HCT116 (cell line): ENCODE data around the gene C1orf52. TPM values are rescaled to one million over a fixed set of nuclear protein-coding genes. Genes with fewer than 3 reads are reported as not detected.
"Not testable (repeated sequence)": the region's sequence is repeated elsewhere in the genome, so short reads cannot be mapped to it uniquely, and the experiment has no call there.

Source experiments
- ATAC-seq: fragments of 200-7000 bp; cut with Tn5 transposase; 2 replicates; pipeline ENCODE4 v1.9.1; 2020; ENCODE audit warnings: mild to moderate bottlenecking, moderate library complexity
- BruUV-seq: library from RNA; stranded (reverse); fragments of 400-500 nt; replicated peaks from 2 replicates; lab custom pipeline; 2021; lab: Mats Ljungman, UMichigan
- CTCF ChIA-PET: fragments of 300-600 bp; sonication (Branson Sonifier 250); formaldehyde crosslinking; loops from one replicate; lab custom pipeline; 2021; ENCODE audit warnings: antibody characterized with exemption; lab: Charles Lee
- POLR2A ChIA-PET: fragments of 300-600, 350-600 bp; sonication (Branson Sonifier 250); formaldehyde crosslinking; loops from one replicate; lab custom pipeline; 2021; ENCODE audit warnings: antibody characterized with exemption; lab: Charles Lee
- RAD21 ChIA-PET, 2 experiments: fragments of 300-600 bp; sonication (Branson Sonifier 250); formaldehyde crosslinking; loops; one replicate each; lab custom pipeline; 2023; ENCODE audit warnings: low total read pairs in 2 of 2; ENCODE audit not compliant: uncharacterized antibody in 2 of 2, unreplicated experiment in 2 of 2, low non-redundant PET in 1 of 2; lab: Charles Lee
- DNase-seq: peaks from one replicate; pipeline ENCODE4 v3.0.0-alpha.2; 2010; ENCODE audit warnings: low read depth, low spot score
- H2AFZ ChIP-seq: fragments of 200-600 bp; shearing (Covaris generic), sonication (generic); 2 replicates; pipeline ENCODE4 v1.6.1; 2017; ENCODE audit warnings: low read depth, mixed run types, mixed read lengths, antibody characterized with exemption, low read length; ENCODE audit not compliant: poor library complexity, severe bottlenecking
- H3K27ac ChIP-seq: 2 replicates; pipeline ENCODE4 v1.5.1; 2012; ENCODE audit warnings: low read depth, low read length
- H3K27me3 ChIP-seq: fragments of 200-600 bp; sonication (generic); 2 replicates; pipeline ENCODE4 v1.6.1; 2016; ENCODE audit warnings: mixed run types, low read length, mixed read lengths; ENCODE audit not compliant: insufficient read depth
- H3K36me3 ChIP-seq, 2 experiments: fragments of 200-500 bp in 1 of 2; fragments of 200-600 bp in 1 of 2; sonication (Bioruptor generic) in 1 of 2; sonication (generic) in 1 of 2; 2 replicates each; pipeline versions ENCODE4 v1.5.1 to v1.6.1; 2014 to 2016; ENCODE audit warnings: low read length in 2 of 2, inconsistent platforms in 1 of 2, mixed read lengths in 1 of 2, mixed run types in 1 of 2; ENCODE audit not compliant: insufficient read depth in 2 of 2, control insufficient read depth in 1 of 2
- H3K4me1 ChIP-seq, 2 experiments: fragments of 200-600 bp in 1 of 2; sonication (generic) in 1 of 2; 2 replicates each; pipeline versions ENCODE4 v1.5.1 to v1.6.1; 2012 to 2017; ENCODE audit warnings: low read length in 2 of 2, inconsistent platforms in 1 of 2, mild to moderate bottlenecking in 1 of 2, mixed read lengths in 1 of 2, mixed run types in 1 of 2, moderate library complexity in 1 of 2; ENCODE audit not compliant: insufficient read depth in 2 of 2, control insufficient read depth in 1 of 2
- H3K4me2 ChIP-seq: fragments of 200-600 bp; sonication (generic); 2 replicates; pipeline ENCODE4 v1.6.1; 2017; ENCODE audit warnings: mixed run types, low read length, mixed read lengths
- H3K4me3 ChIP-seq, 2 experiments: fragments of 200-600 bp in 1 of 2; sonication (generic) in 1 of 2; replicated peaks in 1 of 2; 2 replicates each; pipeline ENCODE4 v1.5.1; 2011 to 2016; ENCODE audit warnings: low read length in 2 of 2, control low read depth in 1 of 2, low read depth in 1 of 2, mild to moderate bottlenecking in 1 of 2, mixed read lengths in 1 of 2, mixed run types in 1 of 2
- H3K79me2 ChIP-seq: fragments of 200-600 bp; sonication (generic); 2 replicates; pipeline ENCODE4 v1.6.1; 2017; ENCODE audit warnings: mild to moderate bottlenecking, mixed run types, low read length, moderate library complexity, mixed read lengths; ENCODE audit not compliant: insufficient read depth
- H3K9ac ChIP-seq: fragments of 200-600 bp; sonication (generic); 2 replicates; pipeline ENCODE4 v1.6.1; 2016; ENCODE audit warnings: low read length, mixed read lengths
- H3K9me2 ChIP-seq: fragments of 200-600 bp; sonication (generic), shearing (Covaris generic); 2 replicates; pipeline ENCODE4 v1.6.1; 2017; ENCODE audit warnings: mixed run types, mild to moderate bottlenecking, moderate library complexity; ENCODE audit not compliant: insufficient read depth
- H3K9me3 ChIP-seq, 2 experiments: fragments of 200-500 bp in 1 of 2; fragments of 200-600 bp in 1 of 2; sonication (Bioruptor generic) in 1 of 2; sonication (generic) in 1 of 2; 2 replicates each; pipeline ENCODE4 v1.6.1; 2014 to 2017; ENCODE audit warnings: low read length in 2 of 2, mixed read lengths in 2 of 2, inconsistent platforms in 1 of 2, low read depth in 1 of 2, mild to moderate bottlenecking in 1 of 2, mixed run types in 1 of 2, moderate library complexity in 1 of 2; ENCODE audit not compliant: control insufficient read depth in 1 of 2, insufficient read depth in 1 of 2
- H4K20me1 ChIP-seq: fragments of 200-600 bp; sonication (generic), shearing (Covaris generic); 2 replicates; pipeline ENCODE4 v1.6.1; 2017; ENCODE audit warnings: mixed run types, mild to moderate bottlenecking, moderate library complexity; ENCODE audit not compliant: insufficient read depth
- ATF3 ChIP-seq: IDR thresholded peaks from 2 replicates; pipeline ENCODE4 v1.6.1; 2012
- EZH2 ChIP-seq: fragments of 200-600 bp; sonication (generic); IDR thresholded peaks from 2 replicates; pipeline ENCODE4 v1.6.1; 2017; ENCODE audit warnings: antibody characterized with exemption, mixed run types
- FOSL1 ChIP-seq: IDR thresholded peaks from 2 replicates; pipeline ENCODE4 v1.6.1; 2012; ENCODE audit warnings: low read depth
- POLR2AphosphoS5 ChIP-seq: IDR thresholded peaks from 2 replicates; pipeline ENCODE4 v1.6.1; 2011; ENCODE audit warnings: mild to moderate bottlenecking, low read depth, low read length, moderate library complexity
- SIN3A ChIP-seq: IDR thresholded peaks from 2 replicates; pipeline ENCODE4 v1.6.1; 2012; ENCODE audit warnings: low read depth
- SRF ChIP-seq: IDR thresholded peaks from 2 replicates; pipeline ENCODE4 v1.6.1; 2012; ENCODE audit warnings: low read depth
- TCF7L2 ChIP-seq: IDR thresholded peaks from 2 replicates; pipeline ENCODE4 v1.7.0; 2011; ENCODE audit warnings: borderline replicate concordance, inconsistent platforms; ENCODE audit not compliant: insufficient read depth, insufficient read length; ENCODE audit errors: extremely low read depth
- YY1 ChIP-seq: IDR thresholded peaks from 2 replicates; pipeline ENCODE4 v1.6.1; 2011; ENCODE audit warnings: low read length, low read depth, moderate library complexity, mild to moderate bottlenecking; ENCODE audit not compliant: insufficient replicate concordance; ENCODE audit errors: extremely low read depth
- ZNF274 ChIP-seq: fragments of 200-500 bp; sonication (Bioruptor generic); IDR thresholded peaks from 2 replicates; pipeline ENCODE4 v1.6.1; 2014; ENCODE audit warnings: mild to moderate bottlenecking, low read depth, low read length, inconsistent platforms
- intact Hi-C: fragments of 100-400 bp; cut with micrococcal nuclease; formaldehyde crosslinking; loops from 2 replicates; pipeline ENCODE4 v1.10.0; 2022
- total RNA-seq: library from RNA; stranded (reverse); gene quantifications from one replicate; pipeline ENCODE4 v1.2.1, GENCODE V29; 2021; ENCODE audit not compliant: unreplicated experiment

C1orf52 gene
- total RNA-seq, 1 experiment from 2014 or later: 23.3 TPM

DNA sequence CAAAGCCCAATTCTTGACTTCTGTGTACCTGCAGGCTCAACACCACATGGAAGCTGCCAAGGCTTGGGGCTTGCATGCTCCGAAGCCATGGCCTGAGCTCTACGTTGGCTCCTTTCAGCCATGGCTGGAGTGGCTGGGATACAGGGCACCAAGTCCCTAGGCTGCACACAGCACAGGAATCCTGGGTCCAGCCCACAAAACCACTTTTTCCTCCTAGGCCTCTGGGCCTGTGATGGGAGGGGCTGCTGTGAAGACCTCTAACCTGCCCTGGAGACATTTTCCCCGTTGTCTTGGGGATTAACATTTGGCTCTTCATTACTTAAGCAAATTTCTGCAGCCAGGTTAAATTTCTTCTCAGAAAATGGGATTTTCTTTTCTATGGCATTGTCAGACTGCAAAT is 10.4 kb downstream of the C1orf52 start:
- H2AFZ ChIP-seq, H3K27ac ChIP-seq, H3K4me2 ChIP-seq, DNase-seq, H3K9me3 ChIP-seq, H3K9me2 ChIP-seq, H3K27me3 ChIP-seq, intact Hi-C loops, H3K4me1 ChIP-seq, POLR2A ChIA-PET, H3K9ac ChIP-seq, ATAC-seq, H4K20me1 ChIP-seq, H3K4me3 ChIP-seq, BruUV-seq: not testable (repeated sequence)
- H3K36me3 ChIP-seq: peaks cover 10 to 12% of the 10 kb centered on the region in 2 experiments
- ChIA-PET CTCF (interaction anchor here (1.4 to 3.1 kb wide), 4 partner anchors 10 to 304 kb away, joined by 4 to 12 read pairs (median 8); partner anchors contain the start of gene C1orf52), RAD21 (interaction anchor here in 1 of 2 experiments (0.6 kb wide), 1 partner anchor 23 kb away, joined by 3 read pairs; no protein-coding TSS in a partner anchor)
- peaks cover 17% of the 10 kb centered on the region for H3K79me2 ChIP-seq

DNA sequence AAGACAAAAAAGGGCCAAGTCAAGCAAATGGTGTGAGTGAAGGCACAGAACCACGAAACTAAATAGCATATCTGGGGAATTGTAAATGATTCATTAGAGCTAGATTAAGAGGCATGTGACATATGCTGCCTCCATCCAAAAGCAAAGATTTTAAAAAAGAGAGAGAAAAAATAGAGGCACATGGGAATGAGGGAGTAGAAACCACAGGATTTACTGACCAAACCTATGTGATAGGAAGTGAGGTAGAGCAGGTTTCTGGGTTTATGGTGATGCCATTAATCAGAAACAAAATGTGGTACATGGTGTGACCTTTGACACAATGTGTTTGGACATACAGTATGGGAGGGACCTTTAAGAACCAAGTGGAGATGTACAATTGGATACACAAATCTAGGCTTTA is 13.6 kb downstream of the C1orf52 start:
- H3K36me3 ChIP-seq: no peaks in the 10 kb centered on the region
- no peaks in the 10 kb centered on the region for H3K9me2 ChIP-seq
- CTCF ChIA-PET: interaction anchor here (2.5 to 3.1 kb wide), 2 partner anchors 301 kb away, joined by 8 to 11 read pairs; no protein-coding TSS in a partner anchor
- H3K4me2 ChIP-seq: no peak overlapping the region
- H3K9ac ChIP-seq: no peak overlapping the region
- H3K27ac ChIP-seq: no peak overlapping the region
- no peaks in the 10 kb centered on the region for H3K9me3 ChIP-seq
- intact Hi-C loops: no loop called here
- no TSS peak for BruUV-seq
- H4K20me1 ChIP-seq: no peaks in the 10 kb centered on the region
- ATAC-seq: no peak
- no peak overlapping the region for H2AFZ ChIP-seq
- no peaks in the 10 kb centered on the region for H3K27me3 ChIP-seq
- RAD21 ChIA-PET: no interaction called here
- H3K79me2 ChIP-seq: no peaks in the 10 kb centered on the region
- peaks cover 4 to 10% of the 10 kb centered on the region in 2 experiments; a peak in 3 of 4 replicates for H3K4me1 ChIP-seq
- H3K4me3 ChIP-seq: no peak overlapping the region
- POLR2A ChIA-PET: no interaction called here
- TF ChIP-seq ATF3 (no peak), TCF7L2 (no peak), EZH2 (no peak), YY1 (no peak), SIN3A (no peak), POLR2AphosphoS5 (no peak), SRF (no peak), ZNF274 (no peak), FOSL1 (no peak)
- DNase-seq: no peak
